Natural killer cell (primary cell): Measurements from ENCODE around the gene VWA3B. TPM values are rescaled to one million over a fixed set of nuclear protein-coding genes. Genes with fewer than 3 reads are reported as not detected.

Experiments
- ATAC-seq, 3 donors: fragments of 150-1000 bp in 2 of 3; fragments of 200-7000 bp in 1 of 3; cut with Tn5 transposase; 1 replicate in 1 of 3; 2 replicates in 2 of 3; pipeline ENCODE4 v1.10.0; 2021; ENCODE audit warnings: mild to moderate bottlenecking in 2 of 3, moderate library complexity in 2 of 3
- DNase-seq, 2 donors: peaks; one replicate each; pipeline versions ENCODE4 v3.0.0 to v3.0.0-alpha.2; 2013 to 2021; ENCODE audit warnings: mixed read lengths in 1 of 2
- H3K27ac ChIP-seq: one replicate; pipeline ENCODE4 v1.5.1; 2013; ENCODE audit warnings: mild to moderate bottlenecking, low read length
- H3K27me3 ChIP-seq: one replicate; pipeline ENCODE4 v1.6.1; 2013; ENCODE audit warnings: low read length; ENCODE audit not compliant: control insufficient read depth, insufficient read depth
- H3K36me3 ChIP-seq: one replicate; pipeline ENCODE4 v1.6.1; 2013; ENCODE audit warnings: low read length; ENCODE audit not compliant: control insufficient read depth, insufficient read depth
- H3K4me1 ChIP-seq: one replicate; pipeline ENCODE4 v1.6.1; 2013; ENCODE audit warnings: low read length; ENCODE audit not compliant: control insufficient read depth, insufficient read depth
- H3K4me3 ChIP-seq: one replicate; pipeline ENCODE4 v1.5.1; 2013; ENCODE audit warnings: low read length
- H3K9me3 ChIP-seq: one replicate; pipeline ENCODE4 v1.6.1; 2013; ENCODE audit warnings: low read length; ENCODE audit not compliant: control insufficient read depth, insufficient read depth
- H3K27ac Mint-ChIP-seq, 2 donors: one replicate each; pipeline ENCODE4 v1.8.0; 2022; ENCODE audit warnings: mild to moderate bottlenecking in 2 of 2, mixed read lengths in 2 of 2, moderate library complexity in 1 of 2
- H3K27me3 Mint-ChIP-seq, 2 donors: one replicate each; pipeline ENCODE4 v1.8.0; 2022; ENCODE audit warnings: low read depth in 2 of 2, mixed read lengths in 2 of 2
- H3K36me3 Mint-ChIP-seq: one replicate; pipeline ENCODE4 v1.8.0; 2022; ENCODE audit warnings: mixed read lengths
- H3K4me1 Mint-ChIP-seq, 2 donors: one replicate each; pipeline ENCODE4 v1.8.0; 2022; ENCODE audit warnings: mixed read lengths in 2 of 2
- H3K4me3 Mint-ChIP-seq: one replicate; pipeline ENCODE4 v1.8.0; 2022; ENCODE audit warnings: mild to moderate bottlenecking, moderate library complexity, mixed read lengths
- H3K9me3 Mint-ChIP-seq, 2 donors: one replicate each; pipeline ENCODE4 v1.8.0; 2022; ENCODE audit warnings: mixed read lengths in 2 of 2
- WGBS: methylation state at CpG from one replicate; pipeline ENCODE4 v1.1.7; 2013; ENCODE audit warnings: missing lambda C conversion rate; ENCODE audit not compliant: insufficient coverage; 5-methylcytosine and 5-hydroxymethylcytosine counted together
- intact Hi-C: fragments of 100-400 bp; cut with micrococcal nuclease; formaldehyde crosslinking; loops from one replicate; pipeline ENCODE4 v1.14.2; 2022
- total RNA-seq, 4 donors: library from RNA; stranded (reverse); fragments of 120-200 nt in 1 of 4; gene quantifications; one replicate each; pipeline versions ENCODE4 v1.2.3 to v1.2.4, GENCODE V29; 2013 to 2022
- TF ChIP-seq, protein P1 (sequence below): fragments of 200-600 bp; IDR thresholded peaks from one replicate; pipeline ENCODE4 v1.8.0; 2022; ENCODE audit warnings: antibody characterized with exemption

The VWA3B gene
- total RNA-seq, 3 donors from 2014 or later (not counting 1 experiment from before 2014, with no cell fraction given) = not detected

DNA sequence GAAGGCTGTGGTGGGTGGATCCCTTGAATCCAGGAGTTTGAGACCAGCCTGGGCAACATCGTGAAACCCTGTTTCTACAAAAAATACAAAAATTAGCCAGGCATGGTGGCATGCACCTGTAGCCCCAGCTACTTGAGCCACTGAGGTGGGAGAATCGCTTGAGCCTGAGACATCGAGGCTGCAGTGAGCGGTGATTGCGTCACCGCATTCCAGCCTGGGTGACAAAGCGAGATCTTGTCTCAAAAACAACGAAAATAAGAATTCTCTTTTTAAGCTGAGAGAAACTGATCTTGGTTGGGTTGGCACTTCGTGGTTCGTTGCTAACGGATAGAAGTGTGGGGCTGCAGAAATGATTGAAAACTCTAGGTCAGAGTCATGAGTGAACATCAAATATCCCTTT lies 150.0 kb downstream of the VWA3B start:
- no peaks in the 10 kb centered on the region for H3K4me1 Mint-ChIP-seq
- no peaks in the 10 kb centered on the region for H3K27me3 ChIP-seq
- no peaks in the 10 kb centered on the region for H3K36me3 Mint-ChIP-seq
- TF ChIP-seq, protein P1, sequence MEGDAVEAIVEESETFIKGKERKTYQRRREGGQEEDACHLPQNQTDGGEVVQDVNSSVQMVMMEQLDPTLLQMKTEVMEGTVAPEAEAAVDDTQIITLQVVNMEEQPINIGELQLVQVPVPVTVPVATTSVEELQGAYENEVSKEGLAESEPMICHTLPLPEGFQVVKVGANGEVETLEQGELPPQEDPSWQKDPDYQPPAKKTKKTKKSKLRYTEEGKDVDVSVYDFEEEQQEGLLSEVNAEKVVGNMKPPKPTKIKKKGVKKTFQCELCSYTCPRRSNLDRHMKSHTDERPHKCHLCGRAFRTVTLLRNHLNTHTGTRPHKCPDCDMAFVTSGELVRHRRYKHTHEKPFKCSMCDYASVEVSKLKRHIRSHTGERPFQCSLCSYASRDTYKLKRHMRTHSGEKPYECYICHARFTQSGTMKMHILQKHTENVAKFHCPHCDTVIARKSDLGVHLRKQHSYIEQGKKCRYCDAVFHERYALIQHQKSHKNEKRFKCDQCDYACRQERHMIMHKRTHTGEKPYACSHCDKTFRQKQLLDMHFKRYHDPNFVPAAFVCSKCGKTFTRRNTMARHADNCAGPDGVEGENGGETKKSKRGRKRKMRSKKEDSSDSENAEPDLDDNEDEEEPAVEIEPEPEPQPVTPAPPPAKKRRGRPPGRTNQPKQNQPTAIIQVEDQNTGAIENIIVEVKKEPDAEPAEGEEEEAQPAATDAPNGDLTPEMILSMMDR = no peak
- no peaks in the 10 kb centered on the region for H3K9me3 Mint-ChIP-seq
- H3K4me3 Mint-ChIP-seq = no peak overlapping the region
- H3K4me3 ChIP-seq = no peak overlapping the region
- peaks cover 24 to 45% of the 10 kb centered on the region in 2 donors for H3K27me3 Mint-ChIP-seq
- H3K27ac ChIP-seq = no peak overlapping the region
- 95% methylated on average over 11 of the region's 11 CpGs for WGBS
- H3K36me3 ChIP-seq = no peaks in the 10 kb centered on the region
- H3K27ac Mint-ChIP-seq = no peak overlapping the region
- H3K4me1 ChIP-seq = no peaks in the 10 kb centered on the region
- DNase-seq = no peak
- ATAC-seq = no peak
- no peaks in the 10 kb centered on the region for H3K9me3 ChIP-seq
- intact Hi-C loops = no loop called here

DNA sequence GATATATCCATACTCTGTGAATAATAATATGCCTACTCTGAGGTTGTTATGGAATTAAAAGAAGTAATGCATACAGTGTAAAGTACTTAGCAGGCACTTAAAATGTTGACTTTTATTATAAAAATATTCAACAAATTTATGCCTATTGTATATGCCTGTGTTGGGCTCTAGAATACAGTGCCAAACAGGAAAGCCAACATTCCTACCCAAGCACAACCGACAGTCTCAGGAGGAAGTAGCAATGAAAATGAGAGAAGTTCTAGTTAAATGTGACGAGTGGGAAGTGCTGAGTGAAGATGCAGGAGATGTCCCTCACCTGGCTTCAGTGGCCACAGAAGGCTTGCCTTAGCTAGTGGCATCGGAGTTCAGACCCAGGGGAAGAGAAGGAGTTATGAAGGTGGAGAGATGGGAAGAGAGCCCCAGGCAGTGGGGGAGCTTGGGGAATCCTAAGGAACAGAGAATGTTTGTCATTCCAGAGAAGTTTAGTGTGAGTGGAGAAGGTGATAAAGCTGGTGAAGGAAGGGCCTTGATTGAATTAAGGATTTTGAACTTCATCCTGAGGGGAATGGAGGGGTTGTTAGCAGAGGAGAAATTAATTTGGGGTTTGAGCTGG lies 153.9 kb downstream of the VWA3B start:
- intact Hi-C loops = no loop called here
- Histone ChIP-seq H3K36me3 (no peaks in the 10 kb centered on the region), H3K27ac (no peak overlapping the region), H3K27me3 (no peaks in the 10 kb centered on the region), H3K4me1 (no peaks in the 10 kb centered on the region), H3K9me3 (no peaks in the 10 kb centered on the region), H3K4me3 (no peak overlapping the region)
- Mint-ChIP-seq H3K36me3 (no peaks in the 10 kb centered on the region), H3K27ac (no peak overlapping the region), H3K27me3 (peaks cover 19 to 32% of the 10 kb centered on the region in 2 donors), H3K4me3 (no peak overlapping the region), H3K9me3 (no peaks in the 10 kb centered on the region), H3K4me1 (no peaks in the 10 kb centered on the region)
- DNase-seq (no peak), ATAC-seq (no peak)
- WGBS = 33% methylated on average over 3 of the region's 3 CpGs
- TF ChIP-seq, protein P1 = no peak

DNA sequence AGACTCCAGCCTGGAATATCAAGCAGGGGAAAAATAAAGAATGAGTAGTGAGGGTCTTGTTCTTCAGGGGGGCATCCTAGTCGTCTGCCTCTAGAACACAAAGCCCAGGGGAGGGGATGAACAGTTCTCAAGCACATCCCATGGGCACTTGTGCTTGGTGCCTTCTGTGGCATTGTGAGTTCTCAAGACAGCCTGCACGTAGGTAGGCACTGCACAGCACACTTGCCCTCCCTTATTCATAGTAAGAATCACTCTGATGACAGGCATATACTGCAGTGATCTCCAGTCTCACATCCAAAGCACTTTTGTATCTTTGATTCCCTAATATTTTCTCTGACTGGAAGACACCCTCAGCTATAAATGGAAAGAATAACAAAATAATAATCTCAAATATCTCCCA lies 154.6 kb downstream of the VWA3B start:
- no peak for ATAC-seq
- no peak overlapping the region for H3K4me3 Mint-ChIP-seq
- intact Hi-C loops = no loop called here

More for the DNA sequence above, 154.6 kb downstream of the VWA3B start:
- no peaks in the 10 kb centered on the region for H3K27me3 ChIP-seq
- no peaks in the 10 kb centered on the region for H3K36me3 ChIP-seq
- TF ChIP-seq, protein P1 = no peak
- DNase-seq = no peak
- H3K4me1 Mint-ChIP-seq = no peaks in the 10 kb centered on the region
- no peaks in the 10 kb centered on the region for H3K4me1 ChIP-seq
- no peaks in the 10 kb centered on the region for H3K36me3 Mint-ChIP-seq
- H3K4me3 ChIP-seq = no peak overlapping the region
- 61% methylated on average over 2 of the region's 2 CpGs for WGBS
- no peaks in the 10 kb centered on the region for H3K9me3 Mint-ChIP-seq
- H3K9me3 ChIP-seq = no peaks in the 10 kb centered on the region
- H3K27ac Mint-ChIP-seq = no peak overlapping the region
- H3K27ac ChIP-seq = no peak overlapping the region
- H3K27me3 Mint-ChIP-seq = peaks cover 19 to 28% of the 10 kb centered on the region in 2 donors
